AG09319 (cell line): Measurements from ENCODE around the gene EVPL.

Source experiments
- DNase-seq: peaks from one replicate; pipeline ENCODE4 v3.0.0-alpha.2; 2010; ENCODE audit warnings: low read depth; ENCODE audit errors: extremely low read depth
- TF ChIP-seq, protein P1 (sequence below): IDR thresholded peaks from 2 replicates; pipeline ENCODE4 v1.5.1; 2011; ENCODE audit warnings: low read depth, mild to moderate bottlenecking, inconsistent platforms, low read length, moderate library complexity

Gene EVPL

DNA sequence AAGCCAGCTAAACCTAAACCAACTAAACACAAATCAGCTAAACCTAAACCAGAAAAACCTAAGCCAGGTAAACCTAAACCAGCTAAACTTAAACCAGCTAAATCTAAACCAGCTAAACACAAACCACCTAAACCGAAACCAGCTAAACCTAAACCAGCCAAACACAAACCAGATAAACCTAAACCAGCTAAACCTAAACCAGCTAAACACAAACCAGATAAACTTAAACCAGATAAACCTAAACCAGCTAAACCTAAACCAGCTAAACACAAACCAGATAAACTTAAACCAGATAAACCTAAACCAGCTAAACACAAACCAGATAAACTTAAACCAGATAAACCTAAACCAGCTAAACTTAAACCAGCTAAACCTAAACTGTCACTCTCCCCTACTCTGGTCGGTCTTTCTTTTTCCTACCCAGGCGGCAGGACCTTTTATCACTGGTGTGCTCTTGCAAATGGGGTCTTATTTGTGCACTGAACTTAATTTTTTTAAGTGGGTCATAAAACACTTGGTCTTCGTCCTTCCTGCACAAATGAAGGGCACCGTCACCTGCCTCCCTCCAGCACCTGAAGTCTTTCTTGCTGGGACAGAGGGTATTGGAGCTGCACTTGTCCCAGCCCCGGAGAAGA is 7.2 kb downstream of the EVPL start:
- TF ChIP-seq, protein P1, sequence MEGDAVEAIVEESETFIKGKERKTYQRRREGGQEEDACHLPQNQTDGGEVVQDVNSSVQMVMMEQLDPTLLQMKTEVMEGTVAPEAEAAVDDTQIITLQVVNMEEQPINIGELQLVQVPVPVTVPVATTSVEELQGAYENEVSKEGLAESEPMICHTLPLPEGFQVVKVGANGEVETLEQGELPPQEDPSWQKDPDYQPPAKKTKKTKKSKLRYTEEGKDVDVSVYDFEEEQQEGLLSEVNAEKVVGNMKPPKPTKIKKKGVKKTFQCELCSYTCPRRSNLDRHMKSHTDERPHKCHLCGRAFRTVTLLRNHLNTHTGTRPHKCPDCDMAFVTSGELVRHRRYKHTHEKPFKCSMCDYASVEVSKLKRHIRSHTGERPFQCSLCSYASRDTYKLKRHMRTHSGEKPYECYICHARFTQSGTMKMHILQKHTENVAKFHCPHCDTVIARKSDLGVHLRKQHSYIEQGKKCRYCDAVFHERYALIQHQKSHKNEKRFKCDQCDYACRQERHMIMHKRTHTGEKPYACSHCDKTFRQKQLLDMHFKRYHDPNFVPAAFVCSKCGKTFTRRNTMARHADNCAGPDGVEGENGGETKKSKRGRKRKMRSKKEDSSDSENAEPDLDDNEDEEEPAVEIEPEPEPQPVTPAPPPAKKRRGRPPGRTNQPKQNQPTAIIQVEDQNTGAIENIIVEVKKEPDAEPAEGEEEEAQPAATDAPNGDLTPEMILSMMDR = no peak
- DNase-seq = no peak

DNA sequence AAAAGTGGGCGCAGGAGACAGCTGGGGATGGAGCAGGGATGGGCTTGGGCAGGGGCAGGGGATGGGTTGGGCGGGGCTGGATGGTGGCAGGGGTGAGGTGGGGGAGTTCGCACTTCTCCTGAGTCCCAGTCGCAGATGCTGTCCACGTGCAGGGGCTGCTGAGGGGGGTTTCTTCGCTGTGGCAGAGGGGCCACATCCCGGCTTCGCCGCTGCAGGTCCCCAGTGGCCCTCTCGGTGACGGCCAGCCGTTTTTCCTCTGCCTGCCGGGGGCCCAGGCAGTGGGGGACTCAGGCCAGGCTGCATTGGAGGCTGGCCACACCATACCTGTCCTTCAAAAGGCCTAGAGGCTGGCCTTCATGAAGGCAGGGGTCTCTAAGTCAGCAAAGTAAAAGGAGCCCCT is 8.3 kb downstream of the EVPL start:
- DNase-seq = no peak

DNA sequence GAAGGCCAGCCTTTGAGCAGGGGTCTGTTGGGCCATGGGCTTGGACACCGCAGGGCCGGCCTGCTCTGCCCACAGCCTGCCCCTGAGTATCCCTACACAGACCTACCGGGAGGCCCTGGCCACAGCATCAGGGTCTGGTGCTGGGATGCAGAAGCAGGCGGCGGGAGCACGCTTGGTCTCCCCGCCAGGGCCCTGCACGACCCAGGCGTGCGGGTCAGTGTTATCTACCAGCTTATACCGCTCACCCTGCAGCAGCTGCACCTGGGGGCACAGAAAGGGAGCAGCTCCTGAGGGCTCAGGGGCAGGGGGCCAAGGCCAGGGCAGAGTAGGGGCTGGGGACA is 8.8 kb downstream of the EVPL start:
- no peak for DNase-seq
- TF ChIP-seq, protein P1 = no peak

More for the DNA sequence above, 8.3 kb downstream of the EVPL start:
- TF ChIP-seq, protein P1 = no peak

DNA sequence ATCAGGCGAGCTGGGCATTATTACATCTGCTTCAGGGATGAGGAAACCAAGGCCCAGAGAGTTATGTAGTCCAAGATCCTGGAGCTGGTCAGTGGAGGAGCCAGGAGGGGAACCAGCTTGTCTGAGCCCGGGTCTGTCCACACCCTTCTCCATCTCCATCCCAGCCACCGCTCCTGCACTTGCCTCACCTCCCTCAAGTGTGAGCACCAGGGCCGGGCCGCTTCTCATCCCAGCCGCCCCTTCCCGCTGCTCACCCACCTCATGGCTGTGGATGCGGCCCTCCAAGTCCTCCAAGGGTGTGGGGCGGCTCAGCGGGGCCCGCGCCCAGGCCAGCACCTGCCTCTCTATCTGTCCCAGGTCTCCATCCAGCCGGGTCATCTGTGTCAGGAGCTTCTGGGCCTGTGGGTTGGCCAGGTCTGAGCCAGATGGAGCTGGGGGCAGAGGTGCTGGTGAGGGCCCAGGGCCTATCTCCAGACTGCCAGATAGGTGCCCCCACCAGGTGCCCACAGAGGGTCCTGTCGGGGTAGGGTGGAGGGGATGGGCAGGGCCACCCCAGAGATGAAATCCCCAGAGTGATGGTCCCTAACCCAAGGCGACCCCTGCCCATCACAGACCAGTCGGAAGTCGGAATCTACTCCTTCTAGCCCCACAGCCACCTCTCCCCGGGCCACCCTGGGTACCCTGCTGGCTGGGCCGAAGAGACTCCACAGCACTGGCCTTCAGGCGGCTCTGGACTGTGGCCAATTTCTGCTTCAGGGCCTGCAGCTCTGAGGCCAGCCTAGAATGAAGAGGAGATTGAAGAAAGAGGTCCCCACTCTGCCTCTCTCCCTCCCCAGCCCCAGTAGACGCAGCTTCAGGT is 9.4 kb downstream of the EVPL start:
- no peak for DNase-seq
- TF ChIP-seq, protein P1 = no peak

DNA sequence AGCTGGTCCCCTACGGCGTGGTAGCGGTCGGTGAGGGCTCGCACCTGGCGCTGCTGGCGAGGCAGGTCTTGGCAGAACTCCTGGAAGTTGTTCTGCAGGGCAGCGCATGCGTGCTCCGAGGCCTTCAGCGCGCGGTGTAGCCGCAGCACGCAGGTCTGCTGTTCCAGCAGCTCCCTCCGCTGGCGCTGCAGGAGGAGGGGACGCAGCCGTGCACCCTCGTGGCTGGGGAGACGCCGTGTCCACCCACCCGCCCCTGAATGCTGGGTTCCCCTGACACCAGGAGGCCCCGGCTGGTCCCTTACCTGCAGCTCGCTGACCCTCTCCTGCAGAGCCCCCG is 12.2 kb downstream of the EVPL start:
- TF ChIP-seq, protein P1 = no peak
- no peak for DNase-seq

DNA sequence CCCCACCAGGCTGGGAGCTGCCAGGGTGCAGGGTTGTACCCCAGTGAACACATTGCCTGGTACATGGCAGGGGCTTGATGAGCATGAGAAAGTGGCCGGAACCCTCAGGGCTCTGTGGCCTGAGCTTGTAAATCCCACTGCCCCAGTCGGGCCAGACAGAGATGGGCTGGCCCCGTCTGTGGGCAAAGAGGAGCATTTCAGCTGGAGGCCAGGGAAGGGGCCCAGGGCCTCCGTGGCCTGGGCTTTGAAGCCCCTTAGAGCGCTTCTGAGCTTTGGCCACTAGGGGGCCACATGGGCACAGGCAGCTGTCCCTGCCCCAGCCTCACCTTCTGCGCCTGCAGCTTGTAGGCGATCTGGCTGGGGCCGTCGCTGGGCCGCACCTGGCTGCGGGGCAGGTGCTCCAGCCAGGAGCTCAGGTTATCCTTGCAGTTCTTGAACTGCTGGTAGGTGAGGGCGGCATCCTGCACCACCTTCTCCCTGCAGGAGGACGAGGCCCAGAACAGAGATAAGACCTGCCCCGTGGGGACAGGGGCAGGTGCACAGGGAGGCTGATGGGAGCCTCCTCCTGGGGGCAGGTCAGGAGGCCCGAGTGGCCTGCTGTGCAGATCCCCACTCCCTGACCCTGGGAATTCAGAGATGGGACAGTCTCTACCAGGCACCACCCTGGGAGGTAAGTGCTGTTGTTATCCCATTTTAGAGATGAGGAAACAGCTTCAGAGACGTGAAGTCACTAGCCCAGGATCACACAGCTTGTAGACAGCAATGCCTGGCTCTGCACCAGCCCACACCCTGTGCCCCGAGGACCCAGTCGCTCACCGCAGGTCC is 12.8 kb downstream of the EVPL start:
- TF ChIP-seq, protein P1 = peak; percentile 94
- peak; percentile 19 for DNase-seq
